Transverse colon (tissue), 4 donors: ENCODE results near the gene COPS8. TPM values are rescaled to one million over a fixed set of nuclear protein-coding genes. Genes with fewer than 3 reads are reported as not detected.

ENCODE experiments used
- DNase-seq: peaks from one replicate; pipeline ENCODE4 v3.0.0-alpha.2; 2019
- H3K27ac ChIP-seq, 4 donors: fragments of 200-600 bp; sonication (generic); 2 replicates each; pipeline ENCODE4 v1.5.1; 2016 to 2018; ENCODE audit warnings: inconsistent platforms in 4 of 4
- H3K27me3 ChIP-seq: fragments of 200-600 bp; sonication (generic); 2 replicates; pipeline ENCODE4 v1.5.1; 2017; ENCODE audit warnings: inconsistent platforms
- H3K36me3 ChIP-seq, 4 donors: fragments of 200-600 bp; sonication (generic); 2 replicates each; pipeline ENCODE4 v1.5.1; 2017 to 2019; ENCODE audit warnings: inconsistent platforms in 4 of 4
- H3K4me1 ChIP-seq, 4 donors: fragments of 200-600 bp; sonication (generic); 2 replicates each; pipeline ENCODE4 v1.5.1; 2017 to 2020; ENCODE audit warnings: inconsistent platforms in 4 of 4
- H3K4me3 ChIP-seq, 4 donors: fragments of 200-600 bp; sonication (generic); 1 replicate in 1 of 4; 2 replicates in 3 of 4; pipeline versions ENCODE4 v1.5.1 to v1.6.1; 2017 to 2019; ENCODE audit warnings: inconsistent platforms in 4 of 4
- H3K9me3 ChIP-seq, 2 donors: fragments of 200-600 bp; sonication (generic); 2 replicates each; pipeline ENCODE4 v1.5.1; 2017 to 2019; ENCODE audit warnings: inconsistent platforms in 2 of 2
- EP300 ChIP-seq: sonication (generic); formaldehyde crosslinking; IDR thresholded peaks from one replicate; pipeline ENCODE4 v1.6.1; 2017; ENCODE audit warnings: antibody characterized with exemption, low read depth
- POLR2A ChIP-seq: fragments of 450-650 bp; IDR thresholded peaks from one replicate; pipeline ENCODE4 v1.6.1; 2016; ENCODE audit warnings: antibody characterized with exemption, mild to moderate bottlenecking, moderate library complexity
- POLR2AphosphoS5 ChIP-seq, 3 donors: sonication (generic); formaldehyde crosslinking; IDR thresholded peaks; one replicate each; pipeline ENCODE4 v1.6.1; 2016; ENCODE audit warnings: antibody characterized with exemption in 3 of 3
- WGBS, 2 donors: methylation state at CpG; one replicate each; pipeline ENCODE4 v1.1.5; 2018; ENCODE audit warnings: low coverage in 1 of 2; 5-methylcytosine and 5-hydroxymethylcytosine counted together
- in situ Hi-C, 4 donors: fragments of 200-750 bp; cut with MboI; loops; one replicate each; pipeline versions ENCODE4 v1.15.0 to v1.15.1; 2017; ENCODE audit warnings: low sequenced_read_pairs in 3 of 4, low pct_ligation_motif_present in 1 of 4, low pct_unique_long_range_greater_than_20kb in 1 of 4
- intact Hi-C: fragments of 100-400 bp; cut with DNase I; formaldehyde crosslinking; loops from one replicate; pipeline ENCODE4 v1.15.1; 2023; ENCODE audit warnings: low total_unique reads
- total RNA-seq, 4 donors: library from RNA; depleted of rRNA; stranded (reverse); fragments of >200 nt; gene quantifications; one replicate each; pipeline ENCODE4 v1.1.0, GENCODE V29; 2016
- TF ChIP-seq, protein P1 (sequence below), 5 experiments: fragments of 200-600 bp in 3 of 5; fragments of 450-650 bp in 2 of 5; sonication (generic) in 3 of 5; IDR thresholded peaks; 1 replicate in 2 of 5; 2 replicates in 3 of 5; pipeline ENCODE4 v1.5.1; 2016 to 2017; ENCODE audit warnings: antibody characterized with exemption in 5 of 5, inconsistent platforms in 3 of 5, mild to moderate bottlenecking in 2 of 5, moderate library complexity in 1 of 5

The COPS8 gene
- total RNA-seq, 4 donors from 2014 or later: 10.3 to 43.0 (median 35.4) TPM

- Histone ChIP-seq H3K4me3 (no peak overlapping the region), H3K4me1 (peaks cover 6 to 37% (median 14%) of the 10 kb centered on the region in 4 donors), H3K9me3 (no peaks in the 10 kb centered on the region), H3K27me3 (no peaks in the 10 kb centered on the region), H3K36me3 (peaks cover 0 to 16% (median 6%) of the 10 kb centered on the region in 4 donors), H3K27ac (peak overlapping the region in 1 of 4 donors; percentile 11)
- no peak for DNase-seq
- WGBS, 2 donors: 83 to 92% methylated on average over 4 to 13 of the region's 13 CpGs
- in situ Hi-C loops: no loop called here
- TF ChIP-seq POLR2AphosphoS5 (IDR thresholded peaks at IDR 0.05) (no peak), EP300 (no peak), POLR2A (no peak)
- TF ChIP-seq, protein P1, sequence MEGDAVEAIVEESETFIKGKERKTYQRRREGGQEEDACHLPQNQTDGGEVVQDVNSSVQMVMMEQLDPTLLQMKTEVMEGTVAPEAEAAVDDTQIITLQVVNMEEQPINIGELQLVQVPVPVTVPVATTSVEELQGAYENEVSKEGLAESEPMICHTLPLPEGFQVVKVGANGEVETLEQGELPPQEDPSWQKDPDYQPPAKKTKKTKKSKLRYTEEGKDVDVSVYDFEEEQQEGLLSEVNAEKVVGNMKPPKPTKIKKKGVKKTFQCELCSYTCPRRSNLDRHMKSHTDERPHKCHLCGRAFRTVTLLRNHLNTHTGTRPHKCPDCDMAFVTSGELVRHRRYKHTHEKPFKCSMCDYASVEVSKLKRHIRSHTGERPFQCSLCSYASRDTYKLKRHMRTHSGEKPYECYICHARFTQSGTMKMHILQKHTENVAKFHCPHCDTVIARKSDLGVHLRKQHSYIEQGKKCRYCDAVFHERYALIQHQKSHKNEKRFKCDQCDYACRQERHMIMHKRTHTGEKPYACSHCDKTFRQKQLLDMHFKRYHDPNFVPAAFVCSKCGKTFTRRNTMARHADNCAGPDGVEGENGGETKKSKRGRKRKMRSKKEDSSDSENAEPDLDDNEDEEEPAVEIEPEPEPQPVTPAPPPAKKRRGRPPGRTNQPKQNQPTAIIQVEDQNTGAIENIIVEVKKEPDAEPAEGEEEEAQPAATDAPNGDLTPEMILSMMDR (IDR thresholded peaks at IDR 0.05): no peak
- intact Hi-C loops: loop anchor here (10.0 kb wide), 1 partner anchor 484 kb away; no protein-coding TSS in a partner anchor
These were observed 5.2 kb downstream of the COPS8 start for GRCh38 chr2:237090906-237091305.

DNA sequence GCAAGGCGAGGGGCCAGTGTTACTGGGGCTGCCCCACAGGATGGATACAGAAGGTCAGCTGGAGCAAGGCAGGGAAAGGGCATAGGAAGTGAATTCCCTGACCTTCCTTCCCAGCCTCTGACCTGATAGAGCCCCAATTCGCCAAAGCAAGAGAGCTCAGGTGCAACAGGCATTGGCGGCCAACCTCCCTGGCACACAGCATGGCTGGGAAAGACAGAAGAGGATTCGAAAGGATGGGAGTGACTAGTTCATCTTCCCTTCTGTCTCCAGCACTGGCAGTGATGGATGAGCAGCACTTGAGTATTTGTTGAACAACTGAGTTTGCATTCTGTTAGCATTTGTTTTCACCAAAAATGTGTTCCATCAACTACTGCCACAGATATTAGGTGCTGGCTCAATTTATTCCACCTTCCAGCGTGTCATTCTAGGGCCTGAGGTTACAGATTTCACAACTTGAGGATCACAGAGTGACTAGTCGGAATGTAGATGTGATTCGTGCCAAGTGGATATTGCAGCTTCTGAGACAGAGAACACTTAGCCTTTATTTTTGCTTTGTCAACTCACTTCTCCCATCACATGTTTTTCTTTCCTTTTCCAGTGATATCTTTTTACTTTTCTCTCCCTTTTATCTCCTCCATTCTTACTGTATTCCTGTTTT, 6.2 kb downstream of the COPS8 start:
- Histone ChIP-seq H3K27ac (peak overlapping the region; percentile 11 to 77 (median 64)), H3K36me3 (peaks cover 0 to 26% (median 11%) of the 10 kb centered on the region in 4 donors)
- intact Hi-C loops: loop anchor here (10.0 kb wide), 1 partner anchor 483 kb away; no protein-coding TSS in a partner anchor

GRCh38 chr2:237092506-237092905, 6.8 kb downstream of the COPS8 start:
- Histone ChIP-seq H3K9me3 (no peaks in the 10 kb centered on the region), H3K36me3 (peaks cover 0 to 28% (median 14%) of the 10 kb centered on the region in 4 donors), H3K4me3 (no peak overlapping the region), H3K27me3 (no peaks in the 10 kb centered on the region), H3K4me1 (peaks cover 0 to 24% (median 4%) of the 10 kb centered on the region in 4 donors), H3K27ac (peak overlapping the region; percentile 11 to 77 (median 64))
- DNase-seq: no peak
- in situ Hi-C loops: no loop called here
- WGBS, 2 donors: 63 to 78% methylated on average over 5 of the region's 5 CpGs
- intact Hi-C loops: loop anchor here (10.0 kb wide), 1 partner anchor 482 kb away; no protein-coding TSS in a partner anchor
- no peak for TF ChIP-seq POLR2A
- no peak for TF ChIP-seq EP300
- TF ChIP-seq, protein P1 (IDR thresholded peaks at IDR 0.05): no peak
- TF ChIP-seq POLR2AphosphoS5 (IDR thresholded peaks at IDR 0.05): no peak

More for the DNA sequence above, 6.2 kb downstream of the COPS8 start:
- no peak for DNase-seq
- Histone ChIP-seq H3K27me3 (no peaks in the 10 kb centered on the region), H3K9me3 (no peaks in the 10 kb centered on the region), H3K4me1 (peaks cover 2 to 30% (median 8%) of the 10 kb centered on the region in 4 donors), H3K4me3 (no peak overlapping the region)
- WGBS, 2 donors: 86 to 93% methylated on average over 7 of the region's 7 CpGs
- in situ Hi-C loops: no loop called here
- TF ChIP-seq POLR2A (no peak), POLR2AphosphoS5 (IDR thresholded peaks at IDR 0.05) (peak in 2 of 3 donors; percentile 34 to 45)

DNA sequence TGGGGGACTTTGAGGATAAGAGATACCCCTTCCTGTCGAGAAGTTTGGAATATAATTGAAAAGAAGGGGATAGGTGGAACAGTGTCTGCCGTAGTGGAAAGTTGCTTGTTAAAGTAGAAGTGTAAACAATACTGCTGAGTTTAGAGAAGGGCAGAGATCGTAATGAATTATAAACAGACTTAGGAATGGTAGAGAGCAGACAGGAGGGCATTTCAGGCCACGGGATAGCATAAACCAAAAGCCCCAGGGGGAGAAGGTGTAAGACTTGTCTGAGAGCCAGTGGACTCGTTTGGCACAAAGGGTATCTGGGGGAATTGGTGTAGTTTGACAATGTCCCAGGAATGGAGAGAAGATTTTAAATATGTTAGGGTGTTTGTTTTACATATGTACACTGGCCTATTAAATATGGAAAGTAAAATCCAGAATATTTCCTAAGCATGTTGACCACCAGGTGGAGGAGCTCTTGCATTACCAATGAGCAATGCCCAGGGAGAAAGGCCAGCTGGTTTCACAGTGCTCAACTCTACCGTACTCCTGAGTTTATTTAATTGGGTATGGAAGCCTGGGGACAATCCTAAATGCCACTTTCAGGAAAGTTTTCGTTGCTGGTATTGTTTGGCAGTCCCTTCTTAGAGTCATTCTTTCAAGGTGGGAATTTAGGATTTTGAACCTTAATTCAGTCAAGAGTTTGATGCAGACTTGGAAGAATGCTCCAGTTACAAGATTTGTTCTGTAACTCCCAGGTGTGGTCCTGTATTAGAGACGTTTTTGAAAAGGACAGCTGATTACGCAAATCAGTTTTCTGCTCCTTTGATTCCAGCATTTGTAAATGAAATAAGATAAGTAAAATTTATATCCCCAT, 7.5 kb downstream of the COPS8 start:
- DNase-seq: no peak
- in situ Hi-C loops (no loop called here), intact Hi-C loops (loop anchor here (10.0 kb wide), 1 partner anchor 482 kb away; no protein-coding TSS in a partner anchor)
- Histone ChIP-seq H3K9me3 (no peaks in the 10 kb centered on the region), H3K4me1 (peaks cover 0 to 19% (median 4%) of the 10 kb centered on the region in 4 donors), H3K4me3 (no peak overlapping the region), H3K27me3 (no peaks in the 10 kb centered on the region), H3K36me3 (peaks cover 0 to 31% (median 15%) of the 10 kb centered on the region in 4 donors), H3K27ac (peak overlapping the region; percentile 11 to 77 (median 64))
- TF ChIP-seq, protein P1 (IDR thresholded peaks at IDR 0.05): peak; percentile 31 to 49 (median 36)
- TF ChIP-seq EP300 (no peak), POLR2A (no peak)
- 53 to 59% methylated on average over 5 to 9 of the region's 9 CpGs for WGBS, 2 donors
